CD4-positive, alpha-beta T cell treated with Interferon gamma for 1 hour (primary cell): ENCODE measurements around the gene DLX5.

Source experiments
- DNase-seq: peaks from one replicate; pipeline ENCODE4 v3.0.0-alpha.2; 2020

DLX5 gene

GRCh38 chr7:96987719-96988118 is 36.9 kb downstream of the DLX5 start:
- DNase-seq: no peak

- no peak for DNase-seq
These were observed 37.7 kb downstream of the DLX5 start for GRCh38 chr7:96986901-96987300.

GRCh38 chr7:96985992-96986391 is 38.6 kb downstream of the DLX5 start:
- no peak for DNase-seq

- no peak for DNase-seq
These were observed 42.0 kb downstream of the DLX5 start for GRCh38 chr7:96982586-96982985.

GRCh38 chr7:96979551-96980276 is 44.9 kb downstream of the DLX5 start:
- no peak for DNase-seq

- no peak for DNase-seq
These were observed 47.2 kb downstream of the DLX5 start for GRCh38 chr7:96977445-96977844.

- DNase-seq: no peak
These were observed 48.5 kb downstream of the DLX5 start for GRCh38 chr7:96976106-96976505.

- no peak for DNase-seq
These were observed 50.6 kb downstream of the DLX5 start for GRCh38 chr7:96973986-96974385.

- DNase-seq: no peak
These were observed 53.9 kb downstream of the DLX5 start for GRCh38 chr7:96970739-96971138.
